GM21825 (cell line): ENCODE results near the gene LEP.
"Not testable (repeated sequence)": the region's sequence is repeated elsewhere in the genome, so short reads cannot be mapped to it uniquely, and the experiment has no call there.

Experiments used
- ATAC-seq: cut with Tn5 transposase; IDR thresholded peaks from one replicate; pipeline ENCODE4 v1.9.1; 2021; ENCODE audit warnings: mild to moderate bottlenecking, moderate library complexity; ENCODE audit not compliant: unreplicated experiment

LEP gene

DNA sequence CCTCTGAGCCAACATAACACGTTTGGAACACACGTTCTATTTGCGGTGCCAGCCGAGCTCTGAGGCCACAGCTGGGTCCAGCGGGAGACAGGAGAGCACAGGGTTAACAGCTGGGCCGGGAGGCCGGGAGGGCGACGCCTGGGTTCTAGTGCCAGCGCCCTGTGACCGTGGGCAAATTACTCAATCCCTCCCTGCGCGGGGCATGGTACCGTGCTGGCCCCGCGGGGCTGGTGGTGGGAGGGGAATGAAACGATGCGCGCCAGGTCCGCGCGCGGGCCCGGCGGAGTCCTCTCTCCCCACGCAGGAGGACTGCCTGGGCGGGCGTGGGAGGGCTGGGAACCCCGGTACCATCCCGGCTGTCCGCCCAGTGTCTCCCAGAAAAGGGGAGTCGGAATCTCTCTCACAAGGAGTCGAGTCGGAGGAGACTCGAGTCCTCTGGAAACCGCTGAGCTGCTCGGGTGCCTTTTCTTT, 30.4 kb downstream of the LEP start:
- ATAC-seq: no peak

DNA sequence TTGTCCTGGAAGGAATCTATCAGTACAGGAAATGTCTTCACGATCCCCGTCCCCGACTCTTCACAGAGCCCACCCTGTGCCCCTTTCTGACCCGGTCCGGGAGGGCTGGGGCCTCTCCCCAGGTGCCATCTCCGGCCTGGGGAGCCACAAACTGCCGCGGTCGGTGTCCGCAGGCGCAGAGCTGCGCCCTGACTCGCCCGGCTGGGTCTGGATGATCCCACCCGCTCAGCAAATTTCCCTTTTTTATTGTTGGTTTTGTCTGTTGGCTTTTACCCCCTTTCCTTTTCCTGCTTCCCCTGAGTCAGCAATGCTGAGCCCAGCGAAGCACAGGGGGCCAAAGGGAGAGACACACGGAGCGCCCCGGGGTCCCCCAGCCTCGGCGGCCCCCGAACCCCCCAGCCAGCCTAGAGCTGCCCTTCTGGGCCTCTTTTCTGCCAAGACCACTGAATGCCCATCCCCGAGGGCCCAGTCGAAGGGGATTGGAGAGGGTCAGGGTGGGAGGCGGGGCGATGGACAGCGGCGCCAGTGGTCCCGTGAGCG, 30.9 kb downstream of the LEP start:
- ATAC-seq: no peak

DNA sequence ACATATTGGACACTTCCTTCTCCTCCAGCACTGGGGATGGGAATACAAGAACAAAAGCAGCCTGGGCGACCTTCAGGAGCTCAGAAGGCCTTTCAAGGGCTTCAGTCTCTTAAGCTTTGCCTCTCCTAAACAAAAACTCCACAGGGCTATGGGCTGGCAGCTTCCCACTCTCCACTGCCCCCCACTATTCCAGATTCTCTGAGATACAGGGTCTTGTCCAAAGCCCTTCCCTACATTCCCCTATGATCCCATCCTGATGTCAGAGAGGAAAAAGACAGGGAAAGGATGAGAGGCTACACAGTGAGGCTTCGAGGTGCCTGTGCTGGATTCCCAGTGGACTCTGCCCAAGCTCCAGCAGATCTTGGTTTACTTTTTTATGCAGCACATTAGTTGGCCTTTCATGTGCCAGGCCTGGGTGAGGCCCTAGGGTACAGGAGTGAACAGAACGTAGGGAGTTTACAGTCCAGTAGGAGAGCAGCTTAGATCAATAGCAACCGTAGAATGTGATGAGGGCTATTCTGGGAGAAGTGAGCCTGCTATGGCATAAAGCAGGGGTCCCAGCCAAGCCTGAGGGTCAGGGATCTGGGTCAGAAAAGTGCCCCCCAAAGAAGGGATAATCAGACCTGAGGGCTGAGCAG, 33.3 kb downstream of the LEP start:
- ATAC-seq: no peak

DNA sequence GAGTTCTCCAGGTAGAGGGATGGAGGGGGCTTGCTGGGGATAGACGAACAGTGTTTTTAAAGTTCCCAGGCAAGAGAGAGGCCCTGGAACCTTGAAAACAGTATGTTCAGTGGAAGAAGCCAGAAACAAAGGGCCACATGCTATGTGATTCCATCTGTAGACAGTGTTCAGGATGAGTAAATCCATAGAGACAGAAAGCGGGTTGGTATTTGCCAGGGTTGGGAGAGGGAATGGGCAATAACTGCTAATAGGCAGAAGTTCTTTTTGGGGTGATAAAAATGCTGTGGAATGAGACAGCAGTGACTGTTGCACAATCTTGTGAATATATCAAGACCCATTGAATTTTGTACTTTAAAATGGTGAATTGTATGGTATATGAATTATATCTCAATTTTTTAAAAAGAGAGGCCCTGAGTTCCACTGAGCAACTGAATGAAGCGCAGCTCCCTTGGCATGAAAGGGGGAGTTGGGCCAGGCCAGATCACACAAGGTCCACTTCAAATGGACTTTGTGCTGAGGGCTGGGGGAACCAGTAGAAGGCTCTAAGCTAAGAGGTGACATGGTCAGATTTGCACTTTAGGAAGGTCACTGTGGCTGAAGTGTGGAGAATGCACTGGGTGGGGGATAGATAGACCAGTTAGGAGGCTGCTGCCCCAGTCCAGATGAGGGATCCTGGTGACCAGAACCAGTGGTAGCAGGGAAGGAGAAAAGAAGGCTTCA, 34.0 kb downstream of the LEP start:
- ATAC-seq: no peak

DNA sequence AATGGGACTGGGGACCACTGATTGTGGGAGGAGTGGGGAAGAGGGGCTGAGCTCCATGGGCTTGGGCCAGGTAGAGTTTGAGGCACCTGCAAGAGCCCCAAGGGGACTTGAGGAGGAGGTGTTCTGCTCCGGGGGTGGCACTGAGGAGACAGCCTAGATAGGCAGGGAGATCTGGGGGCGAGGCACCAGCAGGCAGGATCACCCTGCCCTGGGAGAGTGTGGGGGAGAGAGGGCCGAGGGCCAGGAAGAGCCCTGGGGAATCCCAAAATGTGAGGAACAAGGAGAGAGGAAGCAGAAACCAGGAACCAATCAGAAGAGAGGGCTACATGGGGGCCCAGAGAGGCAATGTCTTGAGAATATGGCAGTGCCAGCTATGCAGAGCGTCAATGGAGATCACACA, 34.6 kb downstream of the LEP start:
- ATAC-seq: no peak

DNA sequence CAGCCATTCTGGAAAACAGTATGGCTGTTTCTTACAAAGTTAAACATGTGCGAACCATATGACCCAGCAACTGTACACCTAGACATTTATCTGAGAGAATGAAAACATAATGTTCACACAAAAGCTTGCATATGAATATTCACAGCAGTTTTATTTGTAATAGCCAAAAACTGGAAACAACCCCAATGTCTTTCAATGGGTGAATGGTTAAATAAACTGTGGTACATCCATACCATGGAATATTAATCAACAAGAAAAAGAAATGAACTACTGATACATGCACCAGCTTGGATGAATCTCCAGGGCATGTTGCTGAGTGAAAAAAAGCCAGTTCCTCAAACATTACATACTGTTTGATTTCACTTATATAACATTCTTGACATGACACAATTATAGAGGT, 37.3 kb downstream of the LEP start:
- no peak for ATAC-seq

DNA sequence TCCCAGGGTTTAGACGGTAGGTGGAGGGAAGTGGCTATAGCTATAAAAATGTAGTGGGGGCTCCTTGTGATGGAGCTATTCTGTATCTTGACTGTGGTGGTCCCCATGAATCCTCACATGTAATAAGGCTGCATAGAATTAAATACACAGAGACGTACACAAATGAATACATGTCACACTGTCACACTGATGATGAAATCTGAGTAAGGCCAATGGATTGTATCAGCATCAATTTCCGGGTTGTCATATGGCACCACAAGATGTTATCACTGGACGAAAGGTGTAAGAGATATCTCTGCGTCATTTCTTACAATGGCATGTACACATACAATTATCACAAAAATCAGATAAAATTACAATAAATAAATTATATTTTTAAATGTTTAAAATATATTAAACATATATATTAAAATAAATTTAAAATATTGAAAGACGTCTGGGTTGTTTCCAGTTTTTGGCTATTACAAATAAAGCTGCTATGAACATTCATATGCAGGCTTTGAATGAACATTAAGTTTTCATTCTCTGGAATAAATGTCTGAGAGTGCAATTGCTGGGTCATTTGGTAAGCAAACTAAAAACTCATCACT, 38.1 kb downstream of the LEP start:
- no peak for ATAC-seq

DNA sequence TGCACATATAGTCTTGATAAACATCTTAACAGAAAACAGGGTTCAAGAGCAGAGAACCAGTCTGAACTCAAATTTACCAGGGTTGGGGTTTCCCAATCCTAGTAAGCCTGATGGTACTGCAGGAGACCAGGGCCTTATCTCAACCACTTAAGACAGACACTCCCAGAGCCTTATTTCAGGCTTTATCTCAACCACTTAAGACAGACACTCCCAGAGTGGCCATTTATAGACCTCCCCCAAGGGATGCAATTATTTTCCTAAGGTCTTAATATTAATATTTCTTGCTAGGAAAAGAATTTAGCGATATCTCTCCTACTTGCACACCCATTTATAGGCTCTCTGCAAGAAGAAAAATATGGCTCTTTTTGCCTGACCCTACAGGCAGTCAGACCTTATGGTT, 39.4 kb downstream of the LEP start:
- ATAC-seq: not testable (repeated sequence)

DNA sequence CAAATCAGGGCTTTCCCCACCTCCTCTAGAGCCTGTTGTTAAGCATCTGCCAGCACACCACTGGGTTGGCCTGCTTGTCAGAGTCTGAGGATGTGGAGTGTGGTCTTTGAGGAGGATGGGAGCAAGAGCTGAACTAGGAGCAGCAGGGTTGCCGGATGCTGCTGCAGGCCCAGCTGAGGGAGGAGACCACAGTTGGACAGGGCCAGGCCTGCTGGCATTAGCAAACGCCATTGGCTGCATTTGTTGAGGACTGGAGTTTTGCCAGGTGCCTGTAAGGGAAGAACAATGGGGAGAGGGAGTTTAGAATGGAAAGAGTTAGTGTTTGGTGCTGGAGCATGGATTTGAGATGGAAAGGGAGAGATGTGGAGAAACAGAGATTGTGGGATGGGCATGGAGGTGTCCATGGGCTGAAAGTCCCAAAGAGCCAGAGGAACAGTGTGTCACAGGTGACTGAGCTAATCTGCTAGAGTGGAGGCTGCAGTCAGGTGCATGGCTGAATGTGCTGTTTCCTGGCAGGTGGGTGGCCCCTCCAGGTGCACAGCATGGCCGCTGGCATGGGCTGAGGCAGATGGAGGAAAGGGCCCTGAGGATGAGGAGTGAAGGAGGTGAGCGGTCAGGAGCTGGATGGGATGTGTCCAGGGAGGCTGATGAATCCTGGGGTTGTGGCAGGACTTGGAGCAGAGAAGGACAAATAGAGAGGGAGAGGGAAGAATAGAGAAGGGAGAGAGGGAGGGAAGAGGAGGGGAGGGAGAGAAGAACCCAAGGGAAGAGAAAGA, 40.7 kb downstream of the LEP start:
- ATAC-seq: no peak

DNA sequence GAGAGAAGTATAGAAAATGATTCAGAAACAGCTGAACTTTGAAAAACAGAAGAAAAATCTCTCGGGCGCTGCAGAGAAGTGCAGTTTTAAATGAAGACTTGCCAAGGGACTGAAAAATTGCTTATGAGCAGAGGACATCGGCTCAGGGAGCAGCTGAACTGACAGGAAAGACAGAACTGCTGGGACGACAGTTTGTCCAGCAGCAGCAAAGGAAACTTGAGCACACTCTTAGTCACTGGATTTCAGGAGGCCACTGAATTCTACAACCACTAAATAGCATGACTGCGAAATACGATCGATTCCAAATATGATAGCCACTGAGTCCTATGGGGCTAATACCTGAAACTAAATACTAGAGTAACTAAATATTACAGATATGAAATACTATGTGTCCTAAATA, 43.0 kb downstream of the LEP start:
- no peak for ATAC-seq

DNA sequence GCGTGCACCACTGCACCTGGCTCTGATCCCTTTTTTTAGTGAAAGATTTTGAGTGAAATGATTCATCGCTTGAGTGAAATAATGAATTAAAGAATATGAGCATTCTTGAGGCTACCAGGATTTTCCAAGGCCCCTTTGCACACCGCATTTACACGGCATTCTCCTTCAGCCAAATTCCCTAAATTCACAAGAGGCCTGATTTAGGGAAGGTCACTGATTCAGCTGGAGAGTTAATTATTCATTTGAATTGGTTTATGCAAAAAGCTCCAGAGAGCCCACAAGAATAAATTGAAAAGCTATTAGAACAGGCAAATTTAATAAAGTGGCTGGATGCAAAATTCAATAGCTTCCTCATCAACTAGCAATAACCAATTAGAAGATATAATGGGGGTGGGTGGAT, 46.5 kb downstream of the LEP start:
- ATAC-seq: no peak

DNA sequence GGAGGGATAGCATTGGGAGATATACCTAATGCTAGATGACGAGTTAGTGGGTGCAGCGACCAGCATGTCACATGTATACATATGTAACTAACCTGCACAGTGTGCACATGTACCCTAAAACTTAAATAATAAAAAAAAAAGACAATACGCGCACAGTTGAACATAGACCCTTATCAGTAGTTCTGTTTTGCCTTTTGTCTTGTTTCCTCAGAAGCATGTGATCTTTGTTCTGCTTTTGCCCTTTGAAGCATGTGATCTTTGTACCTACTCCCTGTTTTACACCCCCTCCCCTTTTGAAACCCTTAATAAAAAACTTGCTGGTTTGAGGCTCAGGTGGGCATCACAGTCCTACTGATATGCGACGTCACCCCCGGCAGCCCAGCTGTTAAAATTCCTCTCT, 56.9 kb downstream of the LEP start:
- not testable (repeated sequence) for ATAC-seq

DNA sequence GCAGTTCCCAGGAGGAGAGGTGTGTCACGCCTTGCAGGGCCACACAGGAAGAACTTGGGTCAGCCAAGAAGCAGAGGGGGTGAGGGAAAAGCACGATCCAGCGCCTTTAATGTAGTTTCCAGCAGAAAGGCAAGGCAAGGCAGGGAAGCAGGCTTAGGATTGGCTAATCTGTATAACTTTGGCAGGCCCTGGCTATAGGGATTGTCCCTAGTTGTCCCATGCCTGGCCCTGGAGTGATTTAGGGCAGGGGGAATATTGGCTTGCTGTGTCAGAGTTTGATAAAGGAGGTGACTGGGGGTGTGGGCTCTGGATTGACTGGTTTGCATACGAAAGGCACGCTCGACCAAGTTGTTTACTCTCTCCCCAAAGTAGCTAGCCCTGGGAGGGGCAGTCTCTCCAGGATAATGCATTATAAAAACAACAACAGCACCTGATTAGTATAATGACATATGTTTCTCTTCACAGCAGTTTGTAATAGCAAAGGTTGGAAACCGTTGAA, 58.1 kb downstream of the LEP start:
- ATAC-seq: no peak

DNA sequence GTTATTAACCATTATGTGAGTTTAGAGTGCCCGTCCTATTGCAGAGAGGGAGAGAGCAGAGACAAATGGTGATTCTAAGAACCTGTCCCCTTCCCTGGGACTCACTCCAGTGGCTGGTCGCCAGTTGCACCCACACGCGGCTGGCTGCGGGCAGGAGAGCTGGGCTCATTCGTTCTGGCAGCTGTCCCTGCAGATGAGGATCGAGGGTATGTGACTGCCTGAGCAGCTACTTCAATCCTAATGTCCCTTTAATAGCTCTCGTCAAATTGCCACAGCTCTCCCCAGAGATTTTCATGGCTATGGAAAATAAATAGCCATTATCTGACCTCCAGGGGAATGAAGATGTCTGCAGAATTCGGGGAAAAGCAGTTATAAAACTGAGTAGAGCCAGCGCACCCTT, 61.1 kb downstream of the LEP start:
- no peak for ATAC-seq

DNA sequence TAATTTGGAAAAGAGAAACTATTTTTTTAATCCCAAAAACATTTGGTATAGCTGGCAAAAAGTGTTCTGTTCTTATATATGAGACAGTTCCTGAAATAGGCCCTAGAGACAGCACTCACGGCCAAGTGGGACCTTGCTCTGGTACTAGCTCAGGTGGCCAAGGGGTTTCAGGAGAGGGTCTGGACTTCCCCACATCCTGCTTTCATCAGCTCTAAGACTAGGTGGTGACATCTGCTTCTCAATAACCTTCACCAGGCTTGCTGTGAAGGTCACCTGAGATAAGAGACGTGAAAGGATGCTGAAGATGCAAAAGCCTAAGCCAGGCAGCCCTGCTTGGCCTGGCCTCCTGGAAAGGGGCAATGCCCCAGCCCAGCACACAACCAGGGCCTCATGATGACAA, 62.1 kb downstream of the LEP start:
- no peak for ATAC-seq

DNA sequence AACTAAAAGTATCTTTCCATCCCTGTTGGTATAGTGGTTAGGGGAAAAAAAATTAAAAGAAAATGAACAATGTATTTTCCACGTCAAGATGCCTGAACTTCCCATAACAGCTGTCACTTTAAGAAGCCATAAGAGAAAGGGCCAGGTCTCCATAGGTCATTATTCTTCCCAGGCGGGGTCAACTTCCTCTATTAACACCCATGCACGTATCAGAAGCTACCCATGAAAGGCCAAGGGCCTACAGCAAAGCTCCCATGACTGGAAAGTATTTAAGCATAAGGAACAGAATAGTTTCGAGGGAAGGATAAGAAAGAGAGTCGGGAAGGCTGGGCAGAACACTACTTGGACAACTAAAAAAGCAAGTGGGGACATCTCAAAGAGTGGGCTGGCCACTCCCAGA, 62.6 kb downstream of the LEP start:
- ATAC-seq: no peak

DNA sequence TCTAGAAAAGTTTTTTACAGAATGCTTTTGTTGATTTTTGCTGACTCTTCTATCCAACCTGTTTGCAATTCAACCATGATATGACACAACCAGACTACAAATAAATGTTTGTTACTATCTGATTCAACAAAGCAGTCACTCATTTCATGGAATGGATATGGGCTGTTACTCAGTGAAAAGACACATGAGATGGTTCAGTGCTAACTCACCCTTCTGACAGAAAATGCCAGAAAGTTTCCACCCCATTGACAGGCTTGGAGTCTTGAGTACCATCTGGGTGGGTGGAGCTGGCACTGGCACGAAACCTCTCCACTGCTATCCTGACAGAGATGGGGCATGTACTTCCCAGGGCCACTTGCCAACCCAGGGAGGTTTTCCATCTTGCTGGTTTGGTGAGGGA, 63.1 kb downstream of the LEP start:
- ATAC-seq: no peak

DNA sequence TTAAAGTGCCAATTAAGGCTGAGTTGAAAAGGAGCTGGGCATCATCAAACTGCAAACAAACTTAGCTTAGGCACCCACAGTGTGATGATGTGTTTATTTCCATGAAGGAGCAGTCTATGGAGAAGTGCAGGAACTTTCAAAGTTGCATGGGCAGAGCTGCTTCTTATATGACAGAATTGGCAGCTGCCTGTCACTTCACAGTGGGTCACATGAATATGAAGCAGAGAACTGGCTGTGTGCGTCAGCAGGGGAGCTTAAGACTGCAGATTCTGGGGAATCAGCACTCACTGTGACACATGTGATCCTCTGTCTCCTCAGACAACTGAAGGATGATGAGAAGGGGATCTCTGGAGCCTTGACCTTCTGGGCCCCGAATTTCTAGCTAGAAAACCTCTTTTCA, 66.0 kb downstream of the LEP start:
- no peak for ATAC-seq
